HL-60/S4 treated with phorbol 12-myristate 13-acetate at 8.2 ng/mL for 4 days and 3 days (cell line): Measurements from ENCODE around the gene FLOT2.
"Not testable (repeated sequence)": the region's sequence is repeated elsewhere in the genome, so short reads cannot be mapped to it uniquely, and the experiment has no call there.

ENCODE experiments used
- in situ Hi-C: fragments of 300-500 bp; cut with MboI; formaldehyde crosslinking; loops from 2 replicates; pipeline ENCODE4 v1.15.0; 2022; ENCODE audit warnings: low sequenced_read_pairs

FLOT2 gene

DNA sequence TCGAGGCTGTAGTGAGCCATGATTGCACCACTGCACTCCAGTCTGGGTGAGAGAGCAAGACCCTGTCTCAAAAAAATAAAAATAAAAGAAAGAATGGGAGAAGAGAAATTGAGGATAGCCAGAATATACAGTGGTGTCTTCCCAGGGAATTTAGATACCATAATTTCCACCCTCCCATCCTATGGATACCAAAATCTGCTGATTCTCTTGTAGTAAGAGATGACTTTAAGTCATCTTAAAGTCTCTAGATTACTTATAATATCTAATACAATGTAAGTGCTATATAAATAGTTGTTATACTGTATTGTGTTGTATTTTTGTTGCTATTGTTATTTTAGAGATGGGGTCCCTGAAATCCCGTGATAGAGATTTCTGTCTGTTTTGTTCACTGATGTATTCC, 44.2 kb downstream of the FLOT2 start:
- in situ Hi-C loops: no loop called here

DNA sequence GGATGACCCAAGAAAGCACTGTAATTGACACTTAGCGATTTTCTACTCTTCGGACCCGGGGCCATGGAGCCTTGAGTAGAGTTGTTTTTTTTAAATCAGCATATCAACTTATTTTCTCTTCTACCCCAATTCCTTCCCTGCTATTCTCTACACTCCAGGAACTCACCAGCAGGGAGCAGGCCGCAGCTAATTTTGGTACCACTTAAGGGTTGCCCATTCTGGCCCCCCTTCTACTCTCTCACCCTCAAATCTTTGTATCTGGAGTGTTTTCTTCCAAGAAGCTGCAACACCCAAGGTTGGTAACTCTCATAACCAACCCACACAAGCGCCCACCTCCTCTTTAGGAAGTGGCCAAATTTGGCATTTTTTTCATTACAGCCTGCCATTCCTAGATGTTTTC, 48.3 kb downstream of the FLOT2 start:
- in situ Hi-C loops: no loop called here

- in situ Hi-C loops: not testable (repeated sequence)
These were observed 48.9 kb downstream of the FLOT2 start for GRCh38 chr17:28848667-28849066.

- in situ Hi-C loops: not testable (repeated sequence)
These were observed 50.8 kb downstream of the FLOT2 start for GRCh38 chr17:28846699-28847098.

GRCh38 chr17:28846231-28846630, 51.3 kb downstream of the FLOT2 start:
- in situ Hi-C loops: no loop called here

GRCh38 chr17:28843816-28844148, 53.8 kb downstream of the FLOT2 start:
- in situ Hi-C loops: no loop called here

DNA sequence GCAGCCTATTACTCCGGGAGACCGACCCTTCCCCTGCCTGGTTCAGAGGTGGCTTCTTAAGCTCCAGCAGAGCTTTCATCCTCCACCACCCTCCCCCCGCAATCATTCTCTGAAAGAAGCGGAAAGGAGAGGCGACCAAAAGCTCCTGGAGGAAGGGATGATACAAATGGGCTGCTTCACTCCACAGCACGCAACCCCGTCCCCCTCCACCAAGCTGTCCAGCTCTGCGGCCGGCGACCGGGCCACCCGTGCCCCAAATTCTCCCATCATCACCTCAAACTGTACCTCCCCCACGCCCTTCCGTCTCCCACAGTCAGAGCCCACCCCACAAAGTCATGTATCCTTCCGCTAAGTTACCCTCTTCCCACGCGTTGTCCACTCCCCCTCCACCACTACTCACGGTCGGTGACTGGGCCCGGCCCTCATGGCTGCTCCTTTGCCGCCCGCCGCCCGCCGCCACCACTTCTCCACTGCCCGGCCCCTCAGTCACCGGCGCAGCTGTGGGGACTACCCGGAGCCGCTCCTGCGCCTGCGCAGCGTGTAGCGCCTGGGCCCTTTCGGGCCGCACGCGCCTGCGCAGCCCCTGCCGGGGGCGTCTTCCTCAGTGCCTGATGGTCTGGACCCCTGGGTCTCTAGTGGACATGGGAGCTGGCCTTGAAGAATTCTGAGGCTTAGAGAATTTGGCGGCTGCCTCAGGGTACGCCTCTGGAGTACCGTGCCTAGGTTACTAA, 55.1 kb downstream of the FLOT2 start, which contains the start of gene FAM222B:
FAM222B (minus strand) TSS at position 509 of the 731 bp plus-strand sequence. CDS start 76,123 bp downstream, outside the sequence.
- in situ Hi-C loops: no loop called here

- in situ Hi-C loops: no loop called here
These were observed 55.6 kb downstream of the FLOT2 start for GRCh38 chr17:28841901-28842281.

- in situ Hi-C loops: no loop called here
These were observed 58.3 kb downstream of the FLOT2 start for GRCh38 chr17:28839221-28839620.

GRCh38 chr17:28836541-28836940, 61.0 kb downstream of the FLOT2 start:
- in situ Hi-C loops: not testable (repeated sequence)

GRCh38 chr17:28834420-28834819, 63.1 kb downstream of the FLOT2 start:
- in situ Hi-C loops: no loop called here
